Globus pallidus (tissue), 1 donor: ENCODE data around the gene TMC5.
A peak's percentile ranks its signal among the peaks of the same experiment; 100 is the strongest.

Experiments
- DNase-seq: peaks from one replicate; pipeline ENCODE4 v3.0.0-alpha.2; 2015; ENCODE audit warnings: low spot score

TMC5 gene

DNA sequence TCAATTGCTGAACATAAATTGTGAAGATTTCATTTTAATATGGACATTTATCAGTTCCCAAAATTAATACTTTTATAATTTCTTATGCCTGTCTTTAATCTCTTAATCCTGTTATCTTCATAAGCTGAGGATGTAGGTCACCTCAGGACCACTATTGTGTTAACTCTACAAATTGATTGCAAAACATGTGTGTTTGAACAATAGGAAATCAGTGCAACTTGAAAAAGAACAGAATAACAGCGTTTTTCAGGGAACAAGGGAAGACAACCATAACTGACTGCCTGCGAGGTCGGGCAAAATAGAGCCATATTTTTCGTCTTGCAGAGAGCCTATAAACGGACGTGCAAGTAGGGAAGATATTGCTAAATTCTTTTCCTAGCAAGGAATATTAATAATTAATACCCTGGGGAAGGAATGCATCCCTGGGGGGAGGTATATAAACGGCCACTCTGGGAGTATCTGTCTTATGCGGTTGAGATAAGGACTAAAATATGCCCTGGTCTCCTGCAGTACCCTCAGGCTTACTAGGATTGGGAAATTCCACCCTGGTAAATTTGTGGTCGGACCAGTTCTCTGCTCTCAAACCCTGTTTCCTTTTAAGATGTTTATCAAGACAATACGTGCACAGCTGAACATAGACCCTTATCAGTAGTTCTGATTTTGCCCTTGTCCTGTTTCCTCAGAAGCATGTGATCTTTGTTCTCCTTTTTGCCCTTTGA is 125.8 kb downstream of the TMC5 start:
- peak; percentile 23 for DNase-seq

DNA sequence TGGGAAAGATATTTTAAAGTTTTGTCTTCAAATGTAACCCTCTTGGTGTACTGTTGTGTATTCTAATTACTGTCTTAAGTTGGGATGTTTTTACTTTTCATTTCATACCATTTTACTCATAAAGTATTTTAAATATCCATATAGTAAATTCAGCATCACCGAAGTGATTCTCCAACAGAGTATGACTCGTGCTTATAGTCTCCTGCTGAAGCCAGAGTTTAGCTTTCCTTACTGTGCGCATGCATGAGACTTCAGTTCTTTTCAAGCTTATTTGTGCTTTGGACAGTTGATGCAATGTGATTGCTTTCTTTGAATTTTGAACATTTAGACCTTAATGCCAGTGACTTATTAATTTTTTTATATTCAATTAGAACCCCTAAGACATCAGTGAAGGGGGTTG is 130.5 kb downstream of the TMC5 start:
- DNase-seq: no peak
